ENCODE results near the gene ADCK2. TPM values are rescaled to one million over a fixed set of nuclear protein-coding genes. Genes with fewer than 3 reads are reported as not detected.
"Not testable (repeated sequence)": the region's sequence is repeated elsewhere in the genome, so short reads cannot be mapped to it uniquely, and the experiment has no call there.

ADCK2 gene
- total RNA-seq, 1 donor from 2014 or later, result 16.0 TPM

DNA sequence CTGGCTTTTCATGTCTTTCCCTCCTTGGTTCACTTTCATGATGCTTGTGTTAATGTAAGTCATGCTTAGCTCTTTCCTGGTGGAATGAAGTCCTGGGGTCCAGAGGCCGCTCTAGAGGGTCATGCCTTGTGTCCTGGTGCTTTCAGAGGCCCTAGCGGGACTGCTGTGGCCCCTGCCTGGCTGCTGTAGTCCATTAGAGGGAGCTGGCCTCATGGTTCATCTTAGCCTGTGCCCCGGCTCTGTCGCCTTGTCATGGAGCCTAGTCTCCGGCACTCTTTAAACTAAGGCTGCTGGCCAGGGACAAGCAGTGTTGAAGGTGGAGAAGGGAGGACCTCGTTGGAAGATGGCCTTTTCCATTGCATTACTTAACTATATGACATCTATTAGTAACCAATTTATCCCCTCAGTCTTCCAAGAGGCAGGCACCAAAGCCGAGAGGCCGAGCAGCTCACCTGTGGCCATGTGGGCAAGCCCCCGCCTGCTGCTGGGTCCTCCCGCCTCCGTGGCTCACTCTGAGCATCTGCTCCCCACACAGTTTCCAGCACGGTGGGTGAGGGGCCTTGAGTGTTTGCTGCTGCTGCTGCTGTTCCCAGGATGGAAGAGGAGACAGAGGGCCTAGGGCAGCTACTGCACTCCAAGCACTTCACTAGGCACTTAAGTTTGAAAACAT is 18.8 kb downstream of the ADCK2 start:
- DNase-seq (ENCODE audit: low read depth), result no peak

DNA sequence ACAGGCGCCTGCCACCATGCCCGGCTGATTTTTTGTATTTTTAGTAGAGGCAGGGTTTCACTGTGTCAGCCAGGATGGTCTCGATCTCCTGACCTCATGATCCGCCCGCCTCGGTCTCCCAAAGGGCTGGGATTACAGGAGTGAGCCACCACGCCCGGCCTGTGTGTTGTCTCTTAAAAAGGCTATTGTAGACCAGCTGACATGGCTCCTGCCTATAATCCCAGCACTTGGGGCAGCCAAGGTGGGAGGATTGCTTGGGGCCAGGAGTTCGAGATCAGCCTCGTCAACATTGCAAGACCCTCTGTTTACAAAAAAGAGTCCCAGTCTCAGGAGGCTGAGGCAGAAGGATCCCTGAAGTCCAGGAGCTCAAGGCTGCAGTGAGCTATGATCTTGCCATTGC is 21.1 kb downstream of the ADCK2 start:
- not testable (repeated sequence) for DNase-seq (ENCODE audit: low read depth)

- no peak for DNase-seq (ENCODE audit: low read depth)
Measured at GRCh38 chr7:140694592-140694991, 21.8 kb downstream of the ADCK2 start.

DNA sequence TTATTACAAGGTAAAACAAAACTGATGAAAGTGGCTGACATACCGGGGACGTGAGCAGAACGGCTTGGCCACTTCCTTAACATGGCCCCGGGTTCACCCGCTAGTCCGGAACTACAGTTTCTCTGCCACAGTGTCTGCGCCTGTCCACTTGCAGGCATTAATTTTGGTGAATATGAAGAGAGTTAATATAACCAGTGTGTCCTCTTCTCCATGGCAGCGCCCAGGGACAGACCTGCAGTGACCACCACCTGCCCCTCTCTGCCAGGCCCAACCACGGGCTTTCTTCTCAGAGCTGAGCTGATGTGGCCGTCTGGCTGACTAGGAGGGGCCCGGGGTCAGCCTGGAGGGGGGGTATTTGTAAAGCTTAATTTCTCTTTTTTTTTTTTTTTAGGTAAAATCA is 22.6 kb downstream of the ADCK2 start:
- DNase-seq (ENCODE audit: low read depth), result no peak

DNA sequence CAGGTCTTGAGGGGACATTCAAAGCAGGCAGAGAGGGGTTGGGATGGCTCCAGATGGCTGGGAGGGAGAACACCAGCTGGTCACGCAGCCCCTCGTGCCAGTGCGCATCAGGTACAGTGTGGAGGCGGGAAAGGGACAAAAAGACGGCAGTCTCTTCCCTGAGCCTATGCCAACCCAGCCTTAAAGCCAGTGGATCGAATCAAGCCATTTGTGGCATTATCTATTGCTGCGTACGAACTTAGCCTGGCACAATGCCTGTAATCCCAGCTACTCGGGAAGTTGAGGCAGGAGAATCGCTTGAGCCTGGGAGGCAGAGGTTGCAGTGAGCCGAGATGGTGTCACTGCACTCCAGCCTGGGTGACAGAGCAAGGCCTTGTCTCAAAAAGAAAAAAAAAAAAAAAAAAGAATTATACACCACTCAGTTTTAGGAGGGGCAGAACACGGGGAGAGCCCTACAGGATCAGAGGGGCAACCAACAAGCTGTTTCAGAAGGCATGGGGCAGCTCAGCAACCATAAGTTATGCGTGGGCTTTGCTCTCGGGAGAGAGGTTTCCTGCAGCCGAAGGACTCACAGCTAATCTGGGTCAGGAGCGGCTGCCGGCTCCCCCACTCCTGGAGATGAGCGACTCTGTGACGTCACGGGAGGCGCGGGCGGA is 23.4 kb downstream of the ADCK2 start:
- DNase-seq (ENCODE audit: low read depth), result peak; percentile 98

DNA sequence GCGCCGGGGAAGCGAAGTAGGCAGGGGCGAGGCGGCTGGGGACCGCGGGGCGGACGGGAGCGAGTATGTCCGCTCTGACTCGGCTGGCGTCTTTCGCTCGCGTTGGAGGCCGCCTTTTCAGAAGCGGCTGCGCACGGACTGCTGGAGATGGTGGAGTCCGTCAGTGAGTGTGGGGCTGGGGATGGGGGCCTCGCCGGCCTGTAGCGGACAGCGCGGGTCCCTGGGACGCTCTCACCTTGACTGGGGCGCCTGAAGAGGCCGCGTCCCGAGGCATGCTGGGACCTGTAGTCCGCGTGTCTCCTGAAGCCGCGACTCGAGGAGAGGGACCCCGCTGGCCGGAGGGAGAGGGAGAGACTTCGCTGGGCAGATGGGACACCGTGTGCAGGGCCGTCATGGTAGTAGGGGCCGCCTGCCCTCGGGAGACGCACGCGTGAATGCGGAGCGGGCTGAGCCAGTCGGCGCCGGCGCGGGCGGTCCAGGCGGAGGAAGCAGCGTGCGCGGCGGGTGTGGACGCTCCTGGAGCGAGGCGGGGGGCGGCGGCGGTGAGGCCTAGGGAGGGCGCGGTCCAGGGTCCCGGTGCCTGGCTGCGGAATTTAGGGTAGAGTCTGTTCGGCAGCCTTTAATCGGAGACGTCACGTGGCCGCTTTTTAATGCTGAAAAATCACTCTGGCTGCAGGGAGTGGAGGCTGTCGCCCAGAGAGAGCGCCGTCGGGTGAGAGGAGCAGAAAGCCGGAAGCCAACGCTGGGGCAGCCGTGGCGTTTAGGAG is 24.1 kb downstream of the ADCK2 start, which contains the start of gene NDUFB2:
Gene NDUFB2 (plus strand): TSS at position 29 of the 767 bp plus-strand sequence. CDS start 37 bp downstream, at position 66.
- peak; percentile 94 for DNase-seq (ENCODE audit: low read depth)

GRCh38 chr7:140697447-140698143 is 24.9 kb downstream of the ADCK2 start:
- DNase-seq (ENCODE audit: low read depth), result no peak

DNA sequence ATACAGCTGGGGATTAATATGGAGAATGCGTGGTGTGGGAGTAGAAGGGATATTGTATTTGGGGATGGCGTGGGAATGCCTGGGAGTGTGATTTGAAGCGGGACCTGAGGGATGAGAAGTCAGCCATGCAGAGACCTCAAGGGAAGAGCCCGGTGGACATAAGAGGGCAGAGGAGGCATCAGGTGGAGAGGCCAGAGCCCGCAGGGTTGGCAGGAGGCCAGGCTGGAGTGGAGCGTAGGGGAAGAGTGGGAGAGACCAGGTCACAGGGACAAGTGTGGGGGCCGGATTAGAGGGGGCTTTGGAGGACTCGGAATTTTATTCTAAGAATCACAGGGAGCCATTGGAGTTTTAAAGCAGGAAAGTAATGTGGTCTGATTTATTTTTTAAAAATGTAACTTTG is 25.7 kb downstream of the ADCK2 start:
- DNase-seq (ENCODE audit: low read depth), result no peak

DNA sequence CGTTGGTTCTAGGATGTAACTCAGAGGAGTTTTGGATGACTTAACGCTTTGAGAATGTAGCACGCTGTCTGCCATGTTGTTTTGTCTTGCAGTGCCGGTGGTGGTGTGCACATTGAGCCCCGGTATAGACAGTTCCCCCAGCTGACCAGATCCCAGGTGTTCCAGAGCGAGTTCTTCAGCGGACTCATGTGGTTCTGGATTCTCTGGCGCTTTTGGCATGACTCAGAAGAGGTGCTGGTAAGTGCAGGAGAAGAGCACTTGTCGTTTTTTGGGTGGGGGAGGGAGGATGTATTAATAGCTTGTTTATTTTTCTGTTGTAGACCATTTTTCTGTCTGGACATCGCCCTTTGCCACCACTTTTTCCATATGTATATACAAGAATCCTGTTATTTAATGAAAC is 30.0 kb downstream of the ADCK2 start:
- no peak for DNase-seq (ENCODE audit: low read depth)

DNA sequence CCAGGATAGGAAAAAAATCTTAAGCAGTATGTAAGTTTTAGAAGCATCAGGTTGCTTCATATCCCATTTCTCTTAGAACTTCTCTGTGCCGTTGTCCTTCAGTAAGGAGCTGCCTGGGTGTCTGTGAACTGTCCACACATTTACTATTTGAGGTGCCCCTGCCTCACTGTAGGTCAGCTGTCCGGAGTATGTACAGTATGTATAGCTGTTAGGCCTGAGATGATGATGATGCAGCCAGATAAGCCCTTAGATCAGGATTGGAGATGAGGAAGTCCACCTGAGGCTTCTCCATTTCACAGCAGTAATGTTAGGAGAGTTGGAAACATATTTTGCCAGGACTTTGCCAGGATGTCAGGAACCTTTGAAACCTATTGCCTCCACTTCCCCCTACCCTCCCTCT is 31.5 kb downstream of the ADCK2 start:
- DNase-seq (ENCODE audit: low read depth), result no peak

DNA sequence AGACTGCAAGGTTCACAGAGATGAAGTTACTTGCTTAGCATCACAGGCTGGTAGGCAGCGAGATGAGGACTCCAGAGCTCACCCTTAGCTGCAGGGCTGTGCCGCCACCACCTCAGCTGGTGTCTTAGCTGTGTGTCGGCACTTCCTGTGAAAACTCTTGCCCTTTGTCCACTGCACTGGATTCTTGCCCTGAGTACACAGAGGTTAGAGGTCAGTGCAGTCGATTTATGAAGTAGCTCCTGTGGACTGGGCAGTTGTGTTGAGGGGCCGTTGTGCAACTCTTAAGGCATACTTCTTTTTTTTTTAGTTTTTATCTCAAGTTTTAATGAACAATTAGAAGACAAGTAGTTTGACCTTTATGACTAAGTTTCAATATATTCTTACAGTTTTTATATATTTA is 34.4 kb downstream of the ADCK2 start:
- DNase-seq (ENCODE audit: low read depth), result no peak

- not testable (repeated sequence) for DNase-seq (ENCODE audit: low read depth)
Measured at GRCh38 chr7:140708764-140709163, 36.0 kb downstream of the ADCK2 start.

- not testable (repeated sequence) for DNase-seq (ENCODE audit: low read depth)
Measured at GRCh38 chr7:140712392-140712791, 39.6 kb downstream of the ADCK2 start.

GRCh38 chr7:140714331-140715040 is 41.7 kb downstream of the ADCK2 start:
- DNase-seq (ENCODE audit: low read depth), result no peak

DNA sequence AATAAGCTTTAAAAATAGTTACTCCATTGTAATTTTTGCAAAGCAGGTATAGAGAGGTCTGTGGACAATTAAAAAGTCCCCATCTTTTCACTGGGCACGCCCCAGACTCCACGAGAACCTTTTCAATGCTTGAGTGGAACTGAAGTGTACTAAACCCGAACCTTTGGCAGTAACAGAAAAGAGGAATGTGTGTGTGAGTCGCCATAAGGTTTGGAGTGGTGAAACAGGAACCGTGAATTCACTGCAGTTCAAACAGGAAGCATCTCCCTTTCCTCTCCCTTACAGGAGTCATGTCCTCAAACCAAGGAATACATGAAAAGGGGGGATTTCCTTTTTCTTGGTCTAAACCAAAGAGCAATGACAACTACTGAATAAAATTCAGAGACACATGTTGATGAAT is 47.0 kb downstream of the ADCK2 start:
- DNase-seq (ENCODE audit: low read depth), result no peak

- DNase-seq (ENCODE audit: low read depth), result no peak
Measured at GRCh38 chr7:140722254-140722653, 49.5 kb downstream of the ADCK2 start.

DNA sequence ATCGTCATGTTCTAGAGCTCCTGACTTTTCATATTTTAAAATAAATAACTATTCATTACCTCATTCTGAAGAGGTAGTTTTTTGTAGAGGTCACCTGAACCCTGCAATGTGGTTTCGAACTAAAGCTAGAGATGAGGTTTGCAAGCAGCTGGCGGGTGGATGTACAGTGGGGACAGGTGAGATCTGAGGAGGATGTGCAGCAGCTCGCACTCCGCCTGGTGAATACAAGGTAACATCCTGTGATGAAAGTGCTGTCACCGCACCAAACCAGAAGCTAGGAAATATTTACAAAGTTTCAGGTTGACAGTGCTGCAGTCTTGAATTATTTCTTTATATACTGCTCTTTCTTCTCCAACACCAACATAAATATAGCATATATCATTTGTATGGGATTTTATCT is 50.3 kb downstream of the ADCK2 start:
- DNase-seq (ENCODE audit: low read depth), result no peak

DNA sequence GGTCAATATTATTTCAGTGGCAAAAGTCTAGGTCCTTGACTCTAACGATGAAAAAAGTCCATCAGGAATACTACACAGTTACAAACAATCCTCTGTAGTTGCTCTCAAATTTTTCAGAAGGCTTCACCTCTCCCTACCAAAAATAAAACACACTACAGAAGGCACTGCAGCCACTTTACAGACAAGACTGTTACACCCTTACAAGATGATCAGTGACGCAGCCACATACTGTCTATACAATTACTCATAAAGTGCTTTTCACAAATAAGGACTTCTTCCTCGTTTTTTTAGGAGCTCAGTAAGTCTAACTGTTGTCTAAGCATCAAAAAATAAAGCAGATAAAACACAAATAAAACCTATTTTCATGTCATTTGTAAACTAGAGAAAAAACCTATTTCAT is 50.8 kb downstream of the ADCK2 start:
- no peak for DNase-seq (ENCODE audit: low read depth)

- no peak for DNase-seq (ENCODE audit: low read depth)
Measured at GRCh38 chr7:140724706-140725105, 52.0 kb downstream of the ADCK2 start.

- peak; percentile 42 for DNase-seq (ENCODE audit: low read depth)
Measured at GRCh38 chr7:140726281-140726680, 53.5 kb downstream of the ADCK2 start.

DNA sequence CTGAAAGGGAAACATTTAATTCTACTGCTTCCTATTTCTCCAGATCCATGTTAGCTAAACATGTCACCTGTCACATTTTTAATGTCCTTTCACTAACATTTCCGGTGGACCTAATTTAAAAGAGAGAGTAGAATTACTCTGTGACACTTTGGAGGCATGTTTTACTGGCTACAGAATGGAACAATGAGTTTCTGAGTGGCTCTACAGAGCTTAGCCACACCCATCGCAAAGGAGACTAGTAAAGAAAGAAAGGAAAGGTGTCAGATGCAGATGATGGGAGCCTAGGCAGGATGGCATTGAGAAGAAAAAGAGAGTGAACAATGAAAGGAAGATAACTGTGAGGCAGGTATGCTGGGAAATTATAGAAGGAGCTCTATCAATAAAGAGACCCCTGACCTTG is 59.7 kb downstream of the ADCK2 start:
- no peak for DNase-seq (ENCODE audit: low read depth)
